HG03457 (cell line): ENCODE measurements around the gene PRRT1B.

Experiments
- ATAC-seq: cut with Tn5 transposase; IDR thresholded peaks from one replicate; pipeline ENCODE4 v1.9.1; 2021; ENCODE audit warnings: moderate number of reproducible peaks; ENCODE audit not compliant: unreplicated experiment

The PRRT1B gene

DNA sequence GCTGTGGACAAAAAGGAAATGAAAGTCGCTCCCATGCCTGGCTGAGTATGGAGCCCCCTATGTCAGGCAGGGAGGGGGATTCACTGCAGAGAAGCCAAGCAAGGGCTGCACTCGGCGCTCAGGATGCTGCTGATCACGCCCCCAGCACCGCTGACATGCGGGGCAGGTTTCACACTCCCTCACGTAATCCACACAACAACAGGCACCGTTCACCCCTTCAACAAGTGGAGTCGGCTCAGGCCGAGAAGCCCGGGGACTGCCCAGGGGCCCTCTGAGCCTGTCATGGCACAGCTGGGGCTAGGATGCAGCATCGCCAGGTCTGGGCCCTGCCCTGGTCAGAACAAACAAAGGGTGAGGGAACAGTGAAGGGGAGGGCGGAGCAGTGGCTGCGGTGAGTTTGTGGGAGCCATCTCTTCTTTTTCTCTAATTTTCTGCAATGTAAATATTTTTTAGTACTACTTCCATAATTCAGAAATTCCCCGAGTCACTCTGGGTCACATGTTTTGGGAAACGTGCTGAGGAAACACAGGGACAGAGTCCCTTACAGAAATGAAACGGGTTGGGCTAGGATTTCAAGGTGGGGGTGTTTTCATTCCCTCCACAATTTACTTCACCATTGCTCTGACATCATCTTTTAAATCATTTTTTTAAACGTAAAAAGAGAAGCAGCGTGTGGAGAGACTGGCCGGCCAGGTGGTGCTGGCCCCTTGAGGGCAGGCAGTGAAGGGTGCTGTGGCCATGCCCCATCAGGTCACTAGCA lies 49.8 kb downstream of the PRRT1B start:
- ATAC-seq: no peak

DNA sequence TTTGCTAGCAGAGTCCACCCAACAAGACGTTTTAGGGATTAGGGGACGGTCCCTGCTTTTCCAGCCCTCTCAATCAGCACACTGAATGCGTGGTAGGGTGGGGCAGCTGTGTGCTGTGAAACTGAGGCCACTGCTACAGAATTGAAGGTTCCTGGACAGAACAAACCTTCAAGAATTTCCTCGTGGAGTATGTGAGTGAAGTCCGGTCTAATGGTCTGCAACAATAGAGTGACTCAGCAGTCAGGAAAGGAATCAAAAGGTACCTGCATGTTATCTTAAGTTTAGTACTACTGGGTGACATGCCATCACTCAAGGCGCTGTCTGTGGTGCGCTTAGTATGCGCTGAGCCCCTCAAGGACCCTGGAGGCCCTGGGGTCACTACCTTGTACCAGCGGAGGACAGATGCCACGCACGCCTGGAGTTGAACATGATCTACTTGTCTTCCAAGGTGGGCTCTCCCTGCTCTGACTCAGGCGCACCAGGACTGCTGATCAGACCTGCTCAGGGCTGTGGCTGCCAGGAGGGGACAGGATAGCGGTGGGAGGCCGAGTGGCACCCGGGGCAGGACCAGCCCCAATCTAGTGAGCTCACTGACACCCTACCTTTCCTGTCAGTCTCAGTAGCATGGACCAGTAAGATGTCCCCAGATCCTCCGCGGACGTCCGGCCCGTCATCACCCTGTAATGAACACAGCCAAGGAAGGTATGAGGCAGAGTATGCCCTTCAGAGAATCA lies 50.5 kb downstream of the PRRT1B start:
- ATAC-seq: no peak

DNA sequence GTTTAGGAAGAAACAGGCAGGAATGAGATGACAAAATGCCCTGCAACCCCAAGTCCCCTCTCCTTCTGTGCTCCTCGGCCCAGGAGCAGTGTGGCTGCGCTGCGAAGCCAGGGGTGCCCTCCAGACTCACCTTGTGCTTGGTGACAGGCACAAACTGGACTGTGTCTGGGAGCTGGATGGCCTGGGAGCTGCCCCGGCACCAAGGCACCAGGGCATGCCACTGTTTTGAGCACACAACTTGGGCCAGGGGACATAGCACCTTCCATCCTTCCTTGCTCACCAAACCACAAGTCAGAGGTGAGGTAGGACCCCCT lies 51.1 kb downstream of the PRRT1B start:
- no peak for ATAC-seq

DNA sequence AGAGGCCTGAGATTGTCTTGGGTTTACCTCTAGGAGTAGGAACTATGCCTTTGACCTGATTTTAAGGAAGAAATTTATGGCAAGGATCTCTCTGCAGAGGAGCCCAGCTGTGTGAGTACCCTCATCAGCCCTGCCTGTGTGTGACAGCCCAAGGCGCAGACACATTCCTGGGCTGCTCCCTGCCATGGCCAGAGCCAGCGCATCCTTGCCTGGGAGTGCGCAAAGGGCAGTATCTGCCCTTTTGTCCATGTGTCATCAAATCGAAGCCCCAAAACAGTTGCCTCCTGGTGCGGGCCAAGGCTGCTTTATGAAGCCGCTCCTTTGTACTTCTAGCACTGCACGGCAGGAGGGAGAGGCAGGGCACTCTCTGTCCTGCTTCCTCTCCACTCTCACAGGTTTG lies 51.9 kb downstream of the PRRT1B start:
- no peak for ATAC-seq

DNA sequence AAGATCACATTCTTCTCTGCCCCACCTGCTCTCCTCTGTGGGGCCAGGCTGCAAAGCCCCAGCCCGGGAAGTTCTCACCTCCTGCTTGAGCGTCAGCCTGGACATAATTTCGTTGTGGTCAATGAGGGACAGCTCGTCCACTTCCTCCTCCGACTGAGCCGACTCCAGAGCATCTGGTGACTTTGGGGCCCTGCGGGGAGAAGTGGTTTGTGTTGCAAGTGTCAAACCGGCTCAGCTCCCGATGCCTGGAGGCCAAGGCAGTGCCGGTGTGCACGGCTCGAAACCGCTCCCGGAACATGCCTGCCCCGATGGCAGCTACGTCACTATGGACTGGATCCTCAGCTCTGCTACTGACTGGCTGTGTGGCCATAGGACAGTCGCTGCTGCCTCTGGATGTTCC lies 52.8 kb downstream of the PRRT1B start:
- no peak for ATAC-seq

DNA sequence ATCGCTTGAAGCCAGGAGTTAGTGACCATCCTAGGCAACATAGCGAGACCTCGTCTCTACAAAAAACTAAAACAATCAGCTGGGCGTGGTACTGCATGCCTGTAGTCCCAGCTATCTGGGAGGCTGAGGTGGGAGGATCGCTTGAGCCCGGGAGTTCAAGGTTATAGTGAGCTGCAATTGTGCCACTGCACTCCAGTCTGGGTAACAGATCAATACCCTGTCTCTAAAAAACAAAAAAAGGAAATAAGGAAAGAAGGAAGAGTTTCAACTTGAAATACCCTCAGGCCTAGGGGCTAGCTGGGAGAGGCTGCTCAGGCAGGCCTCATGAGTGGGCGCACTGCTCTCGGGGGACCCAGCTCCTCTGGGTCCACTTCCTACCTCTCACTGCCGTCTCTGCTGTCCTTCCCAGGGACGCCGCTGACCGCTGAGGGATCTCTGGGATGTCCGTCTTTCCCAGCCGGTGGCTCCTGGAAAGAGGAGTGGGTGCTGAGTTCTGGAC lies 56.4 kb downstream of the PRRT1B start:
- no peak for ATAC-seq

DNA sequence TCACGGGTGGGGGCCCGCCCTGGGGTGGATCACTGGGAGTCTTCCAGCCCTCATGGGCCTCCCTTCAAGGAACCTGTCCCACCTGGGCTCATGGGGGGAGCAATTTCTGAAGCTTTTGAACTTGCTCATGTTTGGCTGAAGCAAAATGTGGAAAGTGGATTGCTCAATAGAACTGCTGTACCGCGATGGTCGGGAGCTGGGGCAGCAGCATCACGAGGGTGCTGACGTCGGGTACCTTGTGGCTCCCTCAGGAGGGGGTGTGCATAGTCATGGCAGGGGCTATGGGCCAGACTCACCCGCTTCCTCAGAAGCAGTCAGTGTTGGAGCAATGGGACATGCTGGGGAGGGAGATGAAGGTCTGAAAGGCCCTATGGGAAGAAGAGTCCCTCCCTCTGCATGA lies 57.9 kb downstream of the PRRT1B start:
- ATAC-seq: no peak

DNA sequence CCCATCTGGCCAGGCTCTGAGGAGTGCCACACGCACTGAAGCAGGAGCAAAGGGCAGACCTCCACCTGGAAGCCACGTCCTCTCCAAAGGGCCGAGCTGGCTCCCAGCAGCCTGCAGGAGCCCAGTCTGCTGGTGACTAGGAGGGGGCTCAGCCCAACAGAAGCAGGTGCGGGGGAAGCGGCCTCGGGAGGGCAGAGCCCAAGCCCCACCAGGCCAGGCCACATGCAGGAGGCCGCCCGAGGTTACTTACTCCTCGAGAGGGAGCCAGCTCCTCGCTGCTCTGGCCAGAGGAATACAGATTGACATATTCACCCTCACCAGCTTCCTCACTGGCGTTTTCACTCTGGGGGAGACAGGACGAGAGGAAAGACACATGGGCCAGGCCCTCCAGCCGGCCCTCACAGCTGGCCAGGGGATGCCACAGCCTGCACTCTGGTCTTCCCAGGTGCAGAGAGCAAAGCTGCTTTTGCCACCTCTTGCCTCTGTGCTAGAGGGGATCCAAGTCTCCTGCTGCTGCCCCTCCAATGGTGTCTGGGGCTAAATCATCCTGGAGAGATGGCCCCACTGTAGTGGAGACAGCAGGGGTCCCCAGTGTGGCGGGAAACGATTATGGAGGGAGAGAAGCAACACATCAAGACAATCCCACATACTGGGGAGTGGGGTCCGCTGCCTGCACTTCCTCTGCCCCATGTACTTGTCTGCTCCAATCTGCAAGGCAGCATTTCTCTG lies 58.6 kb downstream of the PRRT1B start:
- no peak for ATAC-seq

DNA sequence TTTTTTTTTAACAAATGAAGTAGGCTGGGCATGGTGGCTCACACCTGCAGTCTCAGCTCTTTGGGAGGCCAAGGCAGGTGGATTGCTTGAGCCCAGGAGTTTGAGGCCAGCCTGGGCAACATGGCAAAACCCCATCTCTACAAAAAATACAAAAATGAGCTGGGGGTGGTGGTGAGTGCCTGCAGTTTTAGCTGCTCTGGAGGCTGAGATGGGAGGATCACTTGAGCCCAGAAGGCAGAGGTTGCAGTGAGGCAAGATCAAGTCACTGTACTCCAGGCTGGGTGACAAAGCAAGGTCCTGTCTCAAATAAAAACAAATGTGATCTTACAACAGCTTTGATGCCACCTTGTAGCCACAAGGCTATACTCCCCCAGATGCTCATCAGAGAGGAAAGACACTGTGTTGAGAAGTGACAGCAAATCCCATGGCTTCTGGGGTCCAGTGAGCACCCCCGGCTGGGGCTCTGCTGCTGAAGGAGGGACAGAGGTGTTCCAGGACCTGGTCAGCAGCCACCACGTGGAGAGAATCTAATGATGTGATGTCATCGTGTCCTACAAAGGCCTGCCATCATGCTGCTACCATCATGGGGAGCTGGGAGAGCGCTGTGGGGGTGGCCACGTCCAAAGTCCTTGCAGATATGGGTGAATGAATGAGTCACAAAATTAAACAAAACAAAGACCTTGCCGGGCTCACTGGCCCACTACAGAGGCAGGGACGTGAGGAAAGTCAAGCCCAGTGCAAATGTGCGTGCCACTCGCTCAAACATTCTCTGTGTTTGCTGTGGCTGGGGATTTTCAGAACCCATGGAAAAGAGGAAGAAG lies 60.7 kb downstream of the PRRT1B start:
- no peak for ATAC-seq

DNA sequence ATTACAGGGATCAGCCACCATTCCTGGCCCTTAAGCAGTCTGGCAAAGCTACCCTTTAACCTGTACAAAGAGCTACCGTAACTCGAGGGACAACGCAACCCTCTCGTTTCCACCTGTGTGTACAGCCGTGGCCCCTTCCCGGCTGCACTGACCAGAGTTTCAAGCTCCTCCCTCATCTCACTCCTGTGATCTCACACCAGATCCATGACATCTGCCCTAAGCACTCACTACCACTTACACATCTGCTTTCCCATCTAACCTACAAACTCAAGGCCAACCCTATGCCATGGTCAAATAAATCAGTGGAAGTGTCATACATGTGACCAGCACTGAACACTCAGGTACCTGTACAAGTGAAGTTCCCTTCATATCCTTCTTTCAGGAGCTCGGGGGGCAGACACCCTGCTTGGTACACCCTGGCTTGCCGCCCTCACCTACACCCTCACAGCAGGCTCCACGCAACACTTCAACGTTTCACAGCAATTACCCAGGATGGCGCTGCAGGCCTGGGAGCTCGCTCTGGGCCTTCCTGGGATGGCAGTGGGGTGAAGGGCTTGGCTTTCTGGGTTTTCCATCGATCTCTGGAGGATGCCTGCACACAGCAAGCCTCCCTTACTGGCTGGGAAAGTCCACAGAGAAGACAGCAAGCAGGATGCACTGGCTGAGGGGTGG lies 61.7 kb downstream of the PRRT1B start:
- ATAC-seq: no peak

DNA sequence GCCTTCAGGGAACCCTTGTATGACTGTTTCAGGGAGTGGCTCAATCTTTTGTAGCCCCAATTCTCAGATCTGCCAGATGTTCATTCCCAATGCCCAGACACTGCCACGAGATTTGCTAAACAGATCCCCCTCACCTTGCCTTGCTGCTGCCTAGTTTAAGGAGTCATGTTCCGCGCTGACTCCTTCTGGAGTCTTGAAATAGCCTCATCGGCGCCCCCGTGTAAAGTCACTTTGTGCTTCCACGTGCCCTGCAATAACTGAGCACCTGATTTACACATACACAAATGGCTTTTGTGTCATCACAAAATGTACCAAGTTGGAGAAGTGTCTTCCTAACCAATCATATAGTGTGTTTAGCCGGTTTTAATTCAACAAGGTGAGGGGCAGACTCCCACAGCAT lies 62.3 kb downstream of the PRRT1B start:
- ATAC-seq: no peak

DNA sequence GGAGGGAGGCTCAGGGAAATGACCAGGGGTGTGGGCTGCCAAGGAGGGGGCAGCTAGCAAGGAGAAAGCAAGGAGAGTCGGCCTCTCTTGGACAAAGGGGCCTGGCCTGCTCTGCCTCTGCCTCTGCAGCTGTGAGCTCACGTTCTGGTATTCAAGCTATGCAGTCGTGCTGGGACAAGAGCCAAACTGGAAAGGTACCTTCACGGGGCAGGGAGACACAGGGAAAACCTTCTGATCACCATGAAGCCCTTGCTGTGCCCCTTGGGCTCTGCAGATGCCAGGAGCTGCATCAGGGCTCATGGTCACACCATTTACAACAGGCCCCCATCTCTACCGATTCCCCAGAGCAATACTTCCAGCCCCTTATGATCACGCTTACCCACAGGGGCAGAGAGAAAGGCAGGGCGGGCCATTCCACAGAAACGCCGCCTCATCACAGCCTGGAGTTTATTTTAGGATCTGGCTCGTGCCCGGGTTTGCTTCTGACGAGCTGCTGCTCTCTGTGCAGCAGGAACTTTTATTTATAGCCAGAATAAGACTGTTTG lies 63.2 kb downstream of the PRRT1B start:
- ATAC-seq: no peak
